ENCODE results near the gene PHAF1.
A peak's percentile ranks its signal among the peaks of the same experiment; 100 is the strongest.

PHAF1 gene

GRCh38 chr16:67170949-67171649 is 61.4 kb downstream of the PHAF1 start:
- H3K9me3 ChIP-seq (ENCODE audit: control insufficient read depth, insufficient read depth, low read length): no peaks in the 10 kb centered on the region
- H3K27ac ChIP-seq (ENCODE audit: low read depth, low read length): no peak overlapping the region
- H3K9ac ChIP-seq (ENCODE audit: low read depth, low read length): no peak overlapping the region
- H3K4me3 ChIP-seq (ENCODE audit: low read depth, low read length): peak overlapping the region; percentile 66
- peaks cover 22% of the 10 kb centered on the region for H3K4me1 ChIP-seq (ENCODE audit: control insufficient read depth, insufficient read depth, low read length)
- no peaks in the 10 kb centered on the region for H3K36me3 ChIP-seq (ENCODE audit: control insufficient read depth, insufficient read depth, low read length)
- H3K27me3 ChIP-seq (ENCODE audit: control insufficient read depth, insufficient read depth, low read length): peaks cover 95% of the 10 kb centered on the region

- Histone ChIP-seq H3K27ac (ENCODE audit: low read depth, low read length) (no peak overlapping the region), H3K4me1 (ENCODE audit: control insufficient read depth, insufficient read depth, low read length) (peaks cover 23% of the 10 kb centered on the region), H3K36me3 (ENCODE audit: control insufficient read depth, insufficient read depth, low read length) (no peaks in the 10 kb centered on the region), H3K4me3 (ENCODE audit: low read depth, low read length) (peak overlapping the region; percentile 60), H3K9me3 (ENCODE audit: control insufficient read depth, insufficient read depth, low read length) (no peaks in the 10 kb centered on the region), H3K27me3 (ENCODE audit: control insufficient read depth, insufficient read depth, low read length) (peaks cover 91% of the 10 kb centered on the region), H3K9ac (ENCODE audit: low read depth, low read length) (no peak overlapping the region)
These were observed 63.6 kb downstream of the PHAF1 start for GRCh38 chr16:67173323-67173722.

- H3K9ac ChIP-seq (ENCODE audit: low read depth, low read length): no peak overlapping the region
- H3K27me3 ChIP-seq (ENCODE audit: control insufficient read depth, insufficient read depth, low read length): peaks cover 83% of the 10 kb centered on the region
- H3K36me3 ChIP-seq (ENCODE audit: control insufficient read depth, insufficient read depth, low read length): no peaks in the 10 kb centered on the region
- H3K9me3 ChIP-seq (ENCODE audit: control insufficient read depth, insufficient read depth, low read length): no peaks in the 10 kb centered on the region
- no peak overlapping the region for H3K27ac ChIP-seq (ENCODE audit: low read depth, low read length)
- peak overlapping the region; percentile 60 for H3K4me3 ChIP-seq (ENCODE audit: low read depth, low read length)
- H3K4me1 ChIP-seq (ENCODE audit: control insufficient read depth, insufficient read depth, low read length): peaks cover 23% of the 10 kb centered on the region
These were observed 64.3 kb downstream of the PHAF1 start for GRCh38 chr16:67173808-67174705.

- Histone ChIP-seq H3K4me3 (ENCODE audit: low read depth, low read length) (peak overlapping the region; percentile 60), H3K9me3 (ENCODE audit: control insufficient read depth, insufficient read depth, low read length) (no peaks in the 10 kb centered on the region), H3K27me3 (ENCODE audit: control insufficient read depth, insufficient read depth, low read length) (peaks cover 77% of the 10 kb centered on the region), H3K4me1 (ENCODE audit: control insufficient read depth, insufficient read depth, low read length) (peaks cover 21% of the 10 kb centered on the region), H3K27ac (ENCODE audit: low read depth, low read length) (no peak overlapping the region), H3K9ac (ENCODE audit: low read depth, low read length) (no peak overlapping the region), H3K36me3 (ENCODE audit: control insufficient read depth, insufficient read depth, low read length) (no peaks in the 10 kb centered on the region)
These were observed 65.0 kb downstream of the PHAF1 start for GRCh38 chr16:67174706-67175231.

GRCh38 chr16:67176662-67177061 is 66.9 kb downstream of the PHAF1 start:
- H3K36me3 ChIP-seq (ENCODE audit: control insufficient read depth, insufficient read depth, low read length): no peaks in the 10 kb centered on the region
- H3K27ac ChIP-seq (ENCODE audit: low read depth, low read length): no peak overlapping the region
- H3K4me3 ChIP-seq (ENCODE audit: low read depth, low read length): no peak overlapping the region
- H3K9ac ChIP-seq (ENCODE audit: low read depth, low read length): no peak overlapping the region
- no peaks in the 10 kb centered on the region for H3K9me3 ChIP-seq (ENCODE audit: control insufficient read depth, insufficient read depth, low read length)
- H3K4me1 ChIP-seq (ENCODE audit: control insufficient read depth, insufficient read depth, low read length): peaks cover 14% of the 10 kb centered on the region; the same call in 1 of the 2 replicates
- peaks cover 62% of the 10 kb centered on the region for H3K27me3 ChIP-seq (ENCODE audit: control insufficient read depth, insufficient read depth, low read length)

GRCh38 chr16:67177743-67178699 is 68.3 kb downstream of the PHAF1 start:
- H3K27me3 ChIP-seq (ENCODE audit: control insufficient read depth, insufficient read depth, low read length): peaks cover 48% of the 10 kb centered on the region
- peaks cover 14% of the 10 kb centered on the region; the same call in 1 of the 2 replicates for H3K4me1 ChIP-seq (ENCODE audit: control insufficient read depth, insufficient read depth, low read length)
- no peaks in the 10 kb centered on the region for H3K9me3 ChIP-seq (ENCODE audit: control insufficient read depth, insufficient read depth, low read length)
- H3K27ac ChIP-seq (ENCODE audit: low read depth, low read length): peak overlapping the region; percentile 8
- no peak overlapping the region for H3K9ac ChIP-seq (ENCODE audit: low read depth, low read length)
- H3K36me3 ChIP-seq (ENCODE audit: control insufficient read depth, insufficient read depth, low read length): no peaks in the 10 kb centered on the region
- peak overlapping the region; percentile 62 for H3K4me3 ChIP-seq (ENCODE audit: low read depth, low read length)

- 0 out of 2 replicates have a peak, but pooled peaks cover 6% of the 10 kb centered on the region for H3K4me1 ChIP-seq (ENCODE audit: control insufficient read depth, insufficient read depth, low read length)
- H3K27ac ChIP-seq (ENCODE audit: low read depth, low read length): no peak overlapping the region
- H3K36me3 ChIP-seq (ENCODE audit: control insufficient read depth, insufficient read depth, low read length): no peaks in the 10 kb centered on the region
- H3K27me3 ChIP-seq (ENCODE audit: control insufficient read depth, insufficient read depth, low read length): peaks cover 39% of the 10 kb centered on the region
- H3K9ac ChIP-seq (ENCODE audit: low read depth, low read length): no peak overlapping the region
- H3K4me3 ChIP-seq (ENCODE audit: low read depth, low read length): no peak overlapping the region
- H3K9me3 ChIP-seq (ENCODE audit: control insufficient read depth, insufficient read depth, low read length): no peaks in the 10 kb centered on the region
These were observed 69.8 kb downstream of the PHAF1 start for GRCh38 chr16:67179421-67180080.

GRCh38 chr16:67180166-67180565 is 70.4 kb downstream of the PHAF1 start:
- Histone ChIP-seq H3K9ac (ENCODE audit: low read depth, low read length) (no peak overlapping the region), H3K4me1 (ENCODE audit: control insufficient read depth, insufficient read depth, low read length) (0 out of 2 replicates have a peak, but pooled peaks cover 8% of the 10 kb centered on the region), H3K36me3 (ENCODE audit: control insufficient read depth, insufficient read depth, low read length) (no peaks in the 10 kb centered on the region), H3K9me3 (ENCODE audit: control insufficient read depth, insufficient read depth, low read length) (no peaks in the 10 kb centered on the region), H3K4me3 (ENCODE audit: low read depth, low read length) (no peak overlapping the region), H3K27me3 (ENCODE audit: control insufficient read depth, insufficient read depth, low read length) (peaks cover 39% of the 10 kb centered on the region), H3K27ac (ENCODE audit: low read depth, low read length) (no peak overlapping the region)

- Histone ChIP-seq H3K4me1 (ENCODE audit: control insufficient read depth, insufficient read depth, low read length) (0 out of 2 replicates have a peak, but pooled peaks cover 8% of the 10 kb centered on the region), H3K36me3 (ENCODE audit: control insufficient read depth, insufficient read depth, low read length) (no peaks in the 10 kb centered on the region), H3K4me3 (ENCODE audit: low read depth, low read length) (no peak overlapping the region), H3K9ac (ENCODE audit: low read depth, low read length) (no peak overlapping the region), H3K27ac (ENCODE audit: low read depth, low read length) (no peak overlapping the region), H3K9me3 (ENCODE audit: control insufficient read depth, insufficient read depth, low read length) (no peaks in the 10 kb centered on the region), H3K27me3 (ENCODE audit: control insufficient read depth, insufficient read depth, low read length) (peaks cover 37% of the 10 kb centered on the region)
These were observed 71.6 kb downstream of the PHAF1 start for GRCh38 chr16:67181346-67181745.

GRCh38 chr16:67182288-67182687 is 72.5 kb downstream of the PHAF1 start:
- H3K9ac ChIP-seq (ENCODE audit: low read depth, low read length): no peak overlapping the region
- H3K36me3 ChIP-seq (ENCODE audit: control insufficient read depth, insufficient read depth, low read length): no peaks in the 10 kb centered on the region
- 0 out of 2 replicates have a peak, but pooled peaks cover 8% of the 10 kb centered on the region for H3K4me1 ChIP-seq (ENCODE audit: control insufficient read depth, insufficient read depth, low read length)
- H3K9me3 ChIP-seq (ENCODE audit: control insufficient read depth, insufficient read depth, low read length): no peaks in the 10 kb centered on the region
- H3K27ac ChIP-seq (ENCODE audit: low read depth, low read length): no peak overlapping the region
- H3K4me3 ChIP-seq (ENCODE audit: low read depth, low read length): no peak overlapping the region
- peaks cover 34% of the 10 kb centered on the region for H3K27me3 ChIP-seq (ENCODE audit: control insufficient read depth, insufficient read depth, low read length)

Data from HUES48 (cell line).